Ectodermal cell (in vitro differentiated cells): ENCODE data around the gene CAMK4.

Experiments
- H3K27ac ChIP-seq: 2 replicates; pipeline ENCODE4 v1.7.0; 2013; ENCODE audit warnings: mild to moderate bottlenecking, low read depth, low read length; ENCODE audit not compliant: insufficient read depth, poor library complexity, severe bottlenecking
- H3K27me3 ChIP-seq: 2 replicates; pipeline ENCODE4 v1.7.0; 2013; ENCODE audit warnings: mild to moderate bottlenecking, low read length; ENCODE audit not compliant: insufficient read depth, control insufficient read depth, poor library complexity, severe bottlenecking
- H3K36me3 ChIP-seq: one replicate; pipeline ENCODE4 v1.7.0; 2013; ENCODE audit warnings: low read length; ENCODE audit not compliant: control insufficient read depth, insufficient read depth
- H3K4me1 ChIP-seq: one replicate; pipeline ENCODE4 v1.7.0; 2013; ENCODE audit warnings: low read length; ENCODE audit not compliant: control insufficient read depth, insufficient read depth
- H3K4me3 ChIP-seq: 2 replicates; pipeline ENCODE4 v1.7.0; 2013; ENCODE audit warnings: low read depth, low read length, control low read depth; ENCODE audit not compliant: insufficient read depth
- H3K9me3 ChIP-seq: 2 replicates; pipeline ENCODE4 v1.7.0; 2013; ENCODE audit warnings: mild to moderate bottlenecking, low read length, moderate library complexity; ENCODE audit not compliant: control insufficient read depth
- WGBS, 2 experiments: methylation state at CpG; one replicate each; pipeline ENCODE4 v1.1.7; 2013; ENCODE audit warnings: missing lambda C conversion rate in 2 of 2; 5-methylcytosine and 5-hydroxymethylcytosine counted together

Gene CAMK4

DNA sequence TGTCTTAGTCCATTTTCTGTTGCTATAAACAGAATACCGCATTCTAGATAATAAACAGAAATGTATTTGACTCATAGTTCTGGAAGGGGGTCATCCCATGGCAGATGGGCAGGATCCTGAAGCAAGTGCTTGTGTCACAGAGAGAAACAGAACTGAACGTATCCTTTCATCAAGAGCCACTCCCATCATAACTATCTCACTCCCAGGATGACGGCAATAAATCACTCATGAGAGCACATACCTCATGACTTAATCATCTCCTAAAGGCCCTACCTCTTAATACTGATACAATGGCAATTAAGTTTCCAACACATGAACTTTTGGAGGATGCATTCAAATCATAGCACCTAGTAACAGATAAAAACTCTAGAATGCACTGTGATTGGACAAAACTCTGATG is 142.9 kb downstream of the CAMK4 start:
- 86 to 88% methylated on average over 3 of the region's 3 CpGs for WGBS, 2 experiments
- no peaks in the 10 kb centered on the region for H3K9me3 ChIP-seq
- no peaks in the 10 kb centered on the region for H3K27me3 ChIP-seq
- no peaks in the 10 kb centered on the region for H3K36me3 ChIP-seq
- H3K27ac ChIP-seq, result no peak overlapping the region
- no peaks in the 10 kb centered on the region for H3K4me1 ChIP-seq
- no peak overlapping the region for H3K4me3 ChIP-seq

DNA sequence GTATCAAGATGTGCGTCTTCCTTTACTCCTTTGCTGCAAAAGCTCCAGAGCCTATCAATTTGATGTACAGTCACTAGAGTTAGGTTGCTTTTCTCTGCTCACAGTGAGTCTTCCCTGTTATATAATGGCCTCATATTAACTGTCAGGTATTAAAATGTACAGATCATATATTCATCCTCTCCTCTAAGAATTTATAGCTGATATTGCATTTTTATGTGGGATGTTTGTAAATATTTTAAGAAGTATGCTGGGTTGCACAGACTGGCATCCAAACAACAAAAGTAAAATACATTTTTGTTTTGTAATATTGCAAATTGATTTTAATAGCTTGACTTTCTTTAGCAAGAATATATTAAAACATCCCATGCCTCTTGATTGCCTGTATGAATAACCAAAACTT is 148.6 kb downstream of the CAMK4 start:
- no peak overlapping the region for H3K4me3 ChIP-seq
- H3K36me3 ChIP-seq, result no peaks in the 10 kb centered on the region
- no peak overlapping the region for H3K27ac ChIP-seq
- 93 to 94% methylated on average over 1 of the region's 1 CpG for WGBS, 2 experiments
- no peaks in the 10 kb centered on the region for H3K27me3 ChIP-seq
- H3K9me3 ChIP-seq, result no peaks in the 10 kb centered on the region
- H3K4me1 ChIP-seq, result no peaks in the 10 kb centered on the region

DNA sequence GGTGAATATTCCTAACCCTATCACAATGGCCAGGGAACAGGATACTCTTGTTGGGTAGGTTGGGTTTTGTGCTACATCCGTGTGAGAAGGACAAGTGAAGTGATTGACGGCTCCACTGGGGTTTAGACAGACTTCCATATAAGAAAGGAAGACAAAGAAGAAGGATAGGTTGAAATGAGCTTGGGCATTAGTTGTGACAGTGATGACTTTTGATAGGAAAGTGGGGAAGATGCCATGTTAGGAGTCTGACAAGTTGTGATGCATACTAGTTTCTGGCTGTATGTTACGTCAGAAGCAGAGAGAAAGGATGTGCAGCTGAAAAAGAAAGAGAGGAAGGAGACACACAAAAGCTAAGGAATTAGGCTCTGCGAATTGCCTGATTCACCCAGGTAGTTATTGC is 150.2 kb downstream of the CAMK4 start:
- H3K27ac ChIP-seq, result no peak overlapping the region
- 70 to 82% methylated on average over 4 of the region's 4 CpGs for WGBS, 2 experiments
- H3K4me1 ChIP-seq, result no peaks in the 10 kb centered on the region
- H3K27me3 ChIP-seq, result no peaks in the 10 kb centered on the region
- no peaks in the 10 kb centered on the region for H3K36me3 ChIP-seq
- H3K4me3 ChIP-seq, result no peak overlapping the region
- no peaks in the 10 kb centered on the region for H3K9me3 ChIP-seq

DNA sequence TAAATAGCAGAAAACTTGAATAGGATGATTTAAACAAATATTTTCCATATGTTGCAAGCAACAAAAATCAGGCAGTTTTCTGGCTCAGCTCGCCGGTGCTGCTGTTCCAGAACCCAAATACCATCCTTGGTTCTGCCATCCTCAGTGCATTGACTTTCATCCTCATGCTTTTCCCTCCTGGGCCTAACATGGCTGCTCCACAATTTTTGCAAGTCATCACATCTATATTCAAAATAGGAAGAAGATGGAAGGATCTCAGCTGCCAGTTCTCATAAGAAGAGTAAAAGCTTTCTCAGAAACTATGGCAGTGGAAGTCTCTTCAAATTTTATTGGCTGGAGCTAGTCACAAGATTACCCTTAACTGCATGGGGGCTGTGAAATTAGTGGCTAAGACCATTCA is 151.5 kb downstream of the CAMK4 start:
- WGBS, 2 experiments, result 93 to 97% methylated on average over 2 of the region's 2 CpGs
- Histone ChIP-seq H3K4me1 (no peaks in the 10 kb centered on the region), H3K4me3 (no peak overlapping the region), H3K27me3 (no peaks in the 10 kb centered on the region), H3K27ac (no peak overlapping the region), H3K9me3 (no peaks in the 10 kb centered on the region), H3K36me3 (no peaks in the 10 kb centered on the region)

DNA sequence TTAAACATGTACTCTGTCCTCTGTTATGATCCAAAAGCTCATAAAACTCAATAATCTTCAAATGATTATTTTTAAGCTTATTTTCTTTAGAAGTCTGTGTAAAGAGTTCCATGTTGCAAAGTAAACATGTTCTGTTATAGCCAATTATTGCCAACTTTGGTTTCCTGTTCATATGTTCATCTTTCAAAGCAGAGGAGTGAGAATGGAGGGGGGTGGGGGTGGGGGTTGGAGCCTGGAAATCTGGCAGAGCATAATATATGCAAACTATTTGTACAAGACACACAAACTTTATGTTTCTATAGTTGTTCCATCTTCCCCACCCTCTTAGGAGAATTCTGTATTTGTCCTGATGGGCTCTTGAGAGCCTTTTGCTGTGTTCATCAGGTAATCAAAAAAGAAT is 153.1 kb downstream of the CAMK4 start:
- no peaks in the 10 kb centered on the region for H3K4me1 ChIP-seq
- H3K9me3 ChIP-seq, result no peaks in the 10 kb centered on the region
- no peak overlapping the region for H3K27ac ChIP-seq
- no peaks in the 10 kb centered on the region for H3K27me3 ChIP-seq
- H3K36me3 ChIP-seq, result no peaks in the 10 kb centered on the region
- H3K4me3 ChIP-seq, result no peak overlapping the region

DNA sequence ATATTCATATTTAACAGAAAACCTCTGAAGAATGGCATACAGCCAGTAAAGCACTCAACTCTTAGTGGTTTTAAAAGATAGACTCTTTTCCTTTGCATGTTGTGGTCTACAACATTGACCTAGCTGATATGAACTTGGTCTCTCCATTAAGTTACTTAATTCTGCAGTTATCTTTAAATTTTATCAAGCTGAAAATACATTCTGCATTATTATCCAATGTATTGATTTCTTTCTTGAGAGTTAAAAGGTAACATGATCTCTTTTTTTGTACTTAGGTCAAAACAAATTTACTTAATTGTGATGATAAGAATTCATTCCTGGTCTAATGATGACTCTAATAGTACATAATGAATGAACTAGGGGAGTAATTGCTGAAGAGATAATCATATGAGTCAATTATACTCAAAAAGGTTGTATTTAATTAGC is 155.2 kb downstream of the CAMK4 start:
- no peaks in the 10 kb centered on the region for H3K36me3 ChIP-seq
- H3K4me3 ChIP-seq, result no peak overlapping the region
- H3K27ac ChIP-seq, result no peak overlapping the region
- no peaks in the 10 kb centered on the region for H3K4me1 ChIP-seq
- no peaks in the 10 kb centered on the region for H3K9me3 ChIP-seq
- no peaks in the 10 kb centered on the region for H3K27me3 ChIP-seq

DNA sequence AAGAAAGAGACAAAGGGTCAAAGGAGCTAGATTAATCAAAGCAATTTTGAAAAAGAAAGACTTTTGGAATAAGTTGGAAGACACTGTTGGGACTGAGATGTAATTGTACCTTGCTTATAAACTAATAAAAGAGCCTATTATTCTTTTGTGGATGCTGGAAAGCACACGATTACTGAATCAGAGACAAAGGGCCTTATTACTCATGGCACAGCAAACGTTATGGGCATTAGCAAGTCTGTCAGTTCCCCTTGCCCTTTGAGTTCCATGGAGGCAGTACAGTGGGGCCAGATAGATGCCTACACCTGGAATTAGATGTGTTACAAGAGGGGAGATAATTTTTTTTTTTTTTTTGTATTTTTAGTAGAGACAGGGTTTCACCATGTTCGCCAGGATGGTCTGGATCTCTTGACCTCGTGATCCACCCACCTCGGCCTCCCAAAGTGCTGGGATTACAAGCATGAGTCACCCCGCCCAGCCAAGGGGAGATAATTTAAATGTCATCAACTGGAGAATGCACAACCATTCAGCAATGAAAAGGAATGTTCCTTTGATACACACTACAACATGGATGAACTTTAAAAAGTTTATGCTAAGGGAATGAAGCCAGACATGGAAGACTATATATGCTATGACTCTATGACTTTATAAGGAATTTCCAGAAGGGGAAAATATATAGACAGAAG is 159.2 kb downstream of the CAMK4 start:
- H3K27ac ChIP-seq, result no peak overlapping the region

DNA sequence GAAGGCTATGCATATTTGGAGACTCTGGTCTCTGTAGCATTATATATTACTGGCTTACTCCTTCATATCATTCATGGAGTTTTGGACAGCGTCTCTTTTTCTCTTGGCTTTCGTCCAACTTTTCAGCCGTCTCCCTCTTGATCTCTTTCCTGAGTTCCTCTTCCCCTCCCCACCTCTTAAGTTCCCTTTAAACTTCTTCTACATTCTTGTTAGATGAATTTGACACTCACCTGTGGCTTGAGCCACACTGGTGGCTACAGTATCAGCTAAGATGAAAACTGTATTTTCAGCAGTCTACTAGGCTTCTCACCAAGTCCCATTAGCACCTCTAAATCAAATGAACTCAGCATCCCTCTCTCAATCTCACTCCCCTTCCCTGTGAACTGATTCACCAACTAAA is 160.0 kb downstream of the CAMK4 start:
- H3K27ac ChIP-seq, result no peak overlapping the region
- no peaks in the 10 kb centered on the region for H3K36me3 ChIP-seq
- WGBS, 2 experiments, result 96 to 97% methylated on average over 3 of the region's 3 CpGs
- no peaks in the 10 kb centered on the region for H3K4me1 ChIP-seq
- H3K9me3 ChIP-seq, result no peaks in the 10 kb centered on the region
- H3K4me3 ChIP-seq, result no peak overlapping the region
- H3K27me3 ChIP-seq, result no peaks in the 10 kb centered on the region

More for the DNA sequence above, 159.2 kb downstream of the CAMK4 start:
- no peaks in the 10 kb centered on the region for H3K27me3 ChIP-seq
- no peak overlapping the region for H3K4me3 ChIP-seq
- WGBS, 2 experiments, result 90 to 94% methylated on average over 6 of the region's 6 CpGs
- no peaks in the 10 kb centered on the region for H3K36me3 ChIP-seq
- no peaks in the 10 kb centered on the region for H3K9me3 ChIP-seq
- no peaks in the 10 kb centered on the region for H3K4me1 ChIP-seq

DNA sequence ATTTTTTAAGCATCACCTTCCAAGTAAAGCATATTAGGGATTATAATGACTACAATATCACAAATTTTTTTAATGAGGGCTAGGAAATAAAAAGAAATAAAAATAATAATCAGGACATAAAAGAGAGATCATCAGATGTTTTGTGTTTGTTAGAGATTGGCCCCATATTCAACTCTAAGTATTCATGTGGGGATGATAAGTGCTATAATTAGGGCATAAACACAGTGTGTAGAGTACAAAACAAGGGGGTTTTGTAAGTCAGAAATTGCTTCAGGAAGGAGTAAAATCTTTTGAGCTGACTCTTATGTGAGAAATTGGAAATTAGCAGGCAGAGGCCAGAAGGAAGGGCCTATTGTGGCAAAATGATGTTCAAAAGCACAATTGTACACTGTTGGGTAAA is 160.9 kb downstream of the CAMK4 start:
- H3K36me3 ChIP-seq, result no peaks in the 10 kb centered on the region
- no peaks in the 10 kb centered on the region for H3K27me3 ChIP-seq
- no peaks in the 10 kb centered on the region for H3K9me3 ChIP-seq
- no peak overlapping the region for H3K4me3 ChIP-seq
- H3K27ac ChIP-seq, result no peak overlapping the region
- no peaks in the 10 kb centered on the region for H3K4me1 ChIP-seq

DNA sequence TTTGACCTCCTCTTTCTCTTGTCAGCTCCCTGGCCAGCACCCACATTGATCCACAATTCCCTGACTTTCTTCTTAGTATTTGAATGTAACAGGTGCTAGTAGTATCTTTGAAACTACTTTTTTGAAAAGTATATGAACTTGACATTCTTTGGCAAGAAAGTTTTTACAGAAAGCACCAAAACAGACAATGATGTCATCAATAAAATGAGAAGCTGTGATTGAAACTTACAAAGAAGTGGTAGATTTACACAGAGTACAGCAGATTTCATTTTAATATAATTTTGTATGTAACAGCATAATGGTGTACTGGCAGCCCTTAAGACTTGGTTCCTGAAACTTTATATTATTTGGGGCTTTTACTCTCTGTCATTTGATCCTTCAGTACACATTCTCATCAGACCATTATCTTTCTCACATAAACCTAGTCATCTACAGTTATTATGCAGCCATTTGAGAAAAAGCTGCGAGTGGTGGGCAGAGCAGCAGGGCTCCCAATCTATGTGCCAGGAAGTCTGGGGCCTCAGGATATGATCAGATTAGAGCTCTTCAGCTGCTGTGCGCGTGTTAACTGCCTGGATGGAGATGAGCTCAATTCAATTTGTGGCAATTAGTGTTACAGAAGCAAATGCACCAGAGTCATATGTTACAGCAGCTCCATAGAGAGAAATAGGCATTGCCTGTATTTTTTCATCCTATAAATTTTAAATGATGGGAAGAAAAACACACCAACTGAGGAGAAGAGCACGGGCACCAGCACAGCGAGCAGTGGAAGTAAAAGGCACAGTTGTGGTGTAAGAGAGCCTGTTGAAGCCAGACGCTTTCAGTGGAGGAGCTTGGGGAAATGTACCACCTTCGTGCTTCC is 162.0 kb downstream of the CAMK4 start:
- H3K4me3 ChIP-seq, result no peak overlapping the region
- H3K27me3 ChIP-seq, result no peaks in the 10 kb centered on the region
- H3K27ac ChIP-seq, result no peak overlapping the region
- H3K4me1 ChIP-seq, result no peaks in the 10 kb centered on the region
- H3K9me3 ChIP-seq, result no peaks in the 10 kb centered on the region
- WGBS, 2 experiments, result 94 to 96% methylated on average over 7 of the region's 7 CpGs
- H3K36me3 ChIP-seq, result no peaks in the 10 kb centered on the region
